ENCODE data around the gene CAMK1G. TPM values are rescaled to one million over a fixed set of nuclear protein-coding genes. Genes with fewer than 3 reads are reported as not detected.
A peak's percentile ranks its signal among the peaks of the same experiment; 100 is the strongest.

Gene CAMK1G
- total and polyA plus RNA-seq, 9 of the 15 experiments (the other 6 are each of a cell fraction or from before 2014, with no cell fraction given), result not detected

DNA sequence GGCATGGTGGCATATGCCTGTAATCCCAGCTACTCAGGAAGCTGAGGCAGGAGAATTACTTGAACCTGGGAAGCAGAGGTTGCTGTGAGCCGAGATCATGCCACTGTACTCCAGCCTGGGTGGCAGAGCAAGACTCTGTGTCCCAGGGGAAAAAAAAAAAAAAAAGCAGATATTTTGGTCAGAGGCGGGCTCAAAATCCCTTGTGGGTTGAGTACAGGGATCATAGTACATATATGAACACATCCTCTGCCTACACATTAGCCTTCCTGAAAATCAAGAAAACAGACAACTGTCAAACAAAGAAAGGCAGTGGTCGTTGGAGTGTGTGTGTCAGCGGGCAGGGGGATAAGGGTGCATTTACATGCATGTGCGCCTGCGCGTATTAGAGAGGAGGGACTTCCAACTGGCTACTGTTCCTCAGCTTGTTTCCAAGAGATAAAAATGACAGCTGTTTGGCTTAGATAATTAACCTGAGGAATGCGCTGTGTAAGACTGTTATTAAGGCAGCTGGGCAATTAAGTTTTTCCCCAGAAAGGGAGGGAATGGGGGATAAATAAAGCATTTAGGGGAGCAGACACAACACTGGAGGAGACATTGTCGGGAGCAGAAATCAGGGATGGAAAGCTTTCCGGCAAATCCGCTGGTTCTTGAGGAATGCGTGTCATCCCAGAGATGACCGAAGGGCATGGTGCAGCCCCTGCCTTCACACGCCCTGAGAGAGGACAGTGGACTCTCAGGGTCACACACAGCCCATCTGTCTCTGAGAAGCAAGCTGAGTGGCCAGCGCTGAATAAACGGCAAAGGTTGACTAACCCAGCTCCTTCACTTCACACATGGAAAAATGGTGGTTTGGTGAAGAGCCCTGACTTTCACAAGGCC lies 62.3 kb downstream of the CAMK1G start (continued):
- TF ChIP-seq, protein P1, sequence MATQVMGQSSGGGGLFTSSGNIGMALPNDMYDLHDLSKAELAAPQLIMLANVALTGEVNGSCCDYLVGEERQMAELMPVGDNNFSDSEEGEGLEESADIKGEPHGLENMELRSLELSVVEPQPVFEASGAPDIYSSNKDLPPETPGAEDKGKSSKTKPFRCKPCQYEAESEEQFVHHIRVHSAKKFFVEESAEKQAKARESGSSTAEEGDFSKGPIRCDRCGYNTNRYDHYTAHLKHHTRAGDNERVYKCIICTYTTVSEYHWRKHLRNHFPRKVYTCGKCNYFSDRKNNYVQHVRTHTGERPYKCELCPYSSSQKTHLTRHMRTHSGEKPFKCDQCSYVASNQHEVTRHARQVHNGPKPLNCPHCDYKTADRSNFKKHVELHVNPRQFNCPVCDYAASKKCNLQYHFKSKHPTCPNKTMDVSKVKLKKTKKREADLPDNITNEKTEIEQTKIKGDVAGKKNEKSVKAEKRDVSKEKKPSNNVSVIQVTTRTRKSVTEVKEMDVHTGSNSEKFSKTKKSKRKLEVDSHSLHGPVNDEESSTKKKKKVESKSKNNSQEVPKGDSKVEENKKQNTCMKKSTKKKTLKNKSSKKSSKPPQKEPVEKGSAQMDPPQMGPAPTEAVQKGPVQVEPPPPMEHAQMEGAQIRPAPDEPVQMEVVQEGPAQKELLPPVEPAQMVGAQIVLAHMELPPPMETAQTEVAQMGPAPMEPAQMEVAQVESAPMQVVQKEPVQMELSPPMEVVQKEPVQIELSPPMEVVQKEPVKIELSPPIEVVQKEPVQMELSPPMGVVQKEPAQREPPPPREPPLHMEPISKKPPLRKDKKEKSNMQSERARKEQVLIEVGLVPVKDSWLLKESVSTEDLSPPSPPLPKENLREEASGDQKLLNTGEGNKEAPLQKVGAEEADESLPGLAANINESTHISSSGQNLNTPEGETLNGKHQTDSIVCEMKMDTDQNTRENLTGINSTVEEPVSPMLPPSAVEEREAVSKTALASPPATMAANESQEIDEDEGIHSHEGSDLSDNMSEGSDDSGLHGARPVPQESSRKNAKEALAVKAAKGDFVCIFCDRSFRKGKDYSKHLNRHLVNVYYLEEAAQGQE (IDR thresholded peaks at IDR 0.05; ENCODE audit: borderline replicate concordance), result no peak
- TF ChIP-seq, protein P1 (CRISPR knock-in tag; IDR thresholded peaks at IDR 0.05; ENCODE audit: low read depth), result peak; percentile 57; the same call in 1 of the 2 replicates
- TF ChIP-seq SMARCE1 (IDR thresholded peaks at IDR 0.05), result peak; percentile 92
- no peak for TF ChIP-seq ZNF124 (CRISPR knock-in tag; IDR thresholded peaks at IDR 0.05)
- no peak for TF ChIP-seq MCM5 (IDR thresholded peaks at IDR 0.05; ENCODE audit: low read depth)
- TF ChIP-seq NONO (IDR thresholded peaks at IDR 0.05; ENCODE audit: low read depth in 2 of 2, low read length in 1 of 2), result peak in 1 of 2 experiments; percentile 87; a peak in 2 of 4 replicates
- TF ChIP-seq ZKSCAN1 (IDR thresholded peaks at IDR 0.05; ENCODE audit: low read depth, low read length), result no peak
- 0 out of 2 replicates have a peak, but pooled peaks have one; percentile 31 for TF ChIP-seq NCOA1 (IDR thresholded peaks at IDR 0.05; ENCODE audit: low read depth)
- TF ChIP-seq, protein P2, sequence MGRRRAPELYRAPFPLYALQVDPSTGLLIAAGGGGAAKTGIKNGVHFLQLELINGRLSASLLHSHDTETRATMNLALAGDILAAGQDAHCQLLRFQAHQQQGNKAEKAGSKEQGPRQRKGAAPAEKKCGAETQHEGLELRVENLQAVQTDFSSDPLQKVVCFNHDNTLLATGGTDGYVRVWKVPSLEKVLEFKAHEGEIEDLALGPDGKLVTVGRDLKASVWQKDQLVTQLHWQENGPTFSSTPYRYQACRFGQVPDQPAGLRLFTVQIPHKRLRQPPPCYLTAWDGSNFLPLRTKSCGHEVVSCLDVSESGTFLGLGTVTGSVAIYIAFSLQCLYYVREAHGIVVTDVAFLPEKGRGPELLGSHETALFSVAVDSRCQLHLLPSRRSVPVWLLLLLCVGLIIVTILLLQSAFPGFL (CRISPR knock-in tag; IDR thresholded peaks at IDR 0.05), result no peak
- TF ChIP-seq RFX1 (IDR thresholded peaks at IDR 0.05), result 0 out of 2 replicates have a peak, but pooled peaks have one; percentile 38
- TF ChIP-seq MEIS2 (IDR thresholded peaks at IDR 0.05; ENCODE audit: partially characterized antibody), result peak; percentile 59
- TF ChIP-seq, protein P3, sequence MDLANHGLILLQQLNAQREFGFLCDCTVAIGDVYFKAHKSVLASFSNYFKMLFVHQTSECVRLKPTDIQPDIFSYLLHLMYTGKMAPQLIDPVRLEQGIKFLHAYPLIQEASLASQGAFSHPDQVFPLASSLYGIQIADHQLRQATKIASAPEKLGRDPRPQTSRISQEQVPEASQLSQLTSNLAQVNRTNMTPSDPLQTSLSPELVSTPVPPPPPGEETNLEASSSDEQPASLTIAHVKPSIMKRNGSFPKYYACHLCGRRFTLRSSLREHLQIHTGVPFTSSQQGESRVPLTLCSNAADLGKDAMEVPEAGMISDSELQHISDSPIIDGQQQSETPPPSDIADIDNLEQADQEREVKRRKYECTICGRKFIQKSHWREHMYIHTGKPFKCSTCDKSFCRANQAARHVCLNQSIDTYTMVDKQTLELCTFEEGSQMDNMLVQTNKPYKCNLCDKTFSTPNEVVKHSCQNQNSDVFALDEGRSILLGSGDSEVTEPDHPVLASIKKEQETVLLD (IDR thresholded peaks at IDR 0.05), result no peak
- 0 out of 2 replicates have a peak, but pooled peaks have one; percentile 23 for TF ChIP-seq DNMT1 (IDR thresholded peaks at IDR 0.05)
- TF ChIP-seq ZNF589 (CRISPR knock-in tag; IDR thresholded peaks at IDR 0.05; ENCODE audit: low read depth), result peak; percentile 66; the same call in 1 of the 2 replicates
- TF ChIP-seq ZBTB7A (IDR thresholded peaks at IDR 0.05; ENCODE audit: borderline replicate concordance, control insufficient read depth, low read depth, low read length), result peak; percentile 54; the same call in 1 of the 2 replicates
- TF ChIP-seq RBFOX2 (IDR thresholded peaks at IDR 0.05; ENCODE audit: low read depth, low read length), result no peak
- no peak for TF ChIP-seq ZNF347 (CRISPR knock-in tag; IDR thresholded peaks at IDR 0.05; ENCODE audit: low read depth)
- TF ChIP-seq TARDBP (IDR thresholded peaks at IDR 0.05), result no peak
